ENCODE data around the gene CTDSPL.

The CTDSPL gene

GRCh38 chr3:37872413-37873160 lies 10.9 kb downstream of the CTDSPL start:
- Histone ChIP-seq H3K4me3 (no peak overlapping the region), H3K27ac (no peak overlapping the region)
- DNase-seq (ENCODE audit: low spot score) = no peak
- TF ChIP-seq CTCF (IDR thresholded peaks at IDR 0.05) = no peak

- no peak overlapping the region for H3K4me3 ChIP-seq
- no peak overlapping the region for H3K27ac ChIP-seq
- no peak for TF ChIP-seq CTCF (IDR thresholded peaks at IDR 0.05)
- no peak for DNase-seq (ENCODE audit: low spot score)
These were observed 14.6 kb downstream of the CTDSPL start for GRCh38 chr3:37876279-37876678.

GRCh38 chr3:37882711-37883110 lies 21.0 kb downstream of the CTDSPL start:
- H3K27ac ChIP-seq = no peak overlapping the region
- H3K4me3 ChIP-seq = no peak overlapping the region
- no peak for DNase-seq (ENCODE audit: low spot score)
- no peak for TF ChIP-seq CTCF (IDR thresholded peaks at IDR 0.05)

- H3K27ac ChIP-seq = no peak overlapping the region
- TF ChIP-seq CTCF (IDR thresholded peaks at IDR 0.05) = no peak
- no peak overlapping the region for H3K4me3 ChIP-seq
- no peak for DNase-seq (ENCODE audit: low spot score)
These were observed 24.1 kb downstream of the CTDSPL start for GRCh38 chr3:37885814-37886213.

- no peak for TF ChIP-seq CTCF (IDR thresholded peaks at IDR 0.05)
- Histone ChIP-seq H3K27ac (no peak overlapping the region), H3K4me3 (no peak overlapping the region)
- no peak for DNase-seq (ENCODE audit: low spot score)
These were observed 24.7 kb downstream of the CTDSPL start for GRCh38 chr3:37886395-37886794.

- no peak overlapping the region for H3K4me3 ChIP-seq
- no peak overlapping the region for H3K27ac ChIP-seq
- no peak for DNase-seq (ENCODE audit: low spot score)
- no peak for TF ChIP-seq CTCF (IDR thresholded peaks at IDR 0.05)
These were observed 25.4 kb downstream of the CTDSPL start for GRCh38 chr3:37887062-37887461.

- Histone ChIP-seq H3K27ac (no peak overlapping the region), H3K4me3 (no peak overlapping the region)
- no peak for DNase-seq (ENCODE audit: low spot score)
- no peak for TF ChIP-seq CTCF (IDR thresholded peaks at IDR 0.05)
These were observed 26.1 kb downstream of the CTDSPL start for GRCh38 chr3:37887824-37888223.

All from coronary artery (tissue), 2 donors.